DOHH2 (cell line): ENCODE data around the gene SRRM2.
A peak's percentile ranks its signal among the peaks of the same experiment; 100 is the strongest.

ENCODE experiments used
- H3F3A ChIP-seq: fragments of 200-600 bp; sonication (generic), shearing (Covaris generic); 2 replicates; pipeline ENCODE4 v1.6.0; 2016; ENCODE audit warnings: antibody characterized with exemption, mild to moderate bottlenecking; ENCODE audit not compliant: control insufficient read depth, insufficient read depth
- H3K27ac ChIP-seq: fragments of 200-600 bp; sonication (generic); 2 replicates; pipeline ENCODE4 v1.5.1; 2014; ENCODE audit warnings: low read depth, mild to moderate bottlenecking, low read length, moderate library complexity
- H3K27me3 ChIP-seq: fragments of 200-600 bp; sonication (generic); 2 replicates; pipeline ENCODE4 v1.6.1; 2014; ENCODE audit warnings: mild to moderate bottlenecking, low read length, mixed read lengths; ENCODE audit not compliant: control insufficient read depth
- H3K36me3 ChIP-seq: fragments of 200-600 bp; sonication (generic); 2 replicates; pipeline ENCODE4 v1.6.1; 2014; ENCODE audit warnings: mild to moderate bottlenecking, low read length, moderate library complexity, mixed read lengths; ENCODE audit not compliant: control insufficient read depth
- H3K4me1 ChIP-seq: fragments of 200-600 bp; sonication (generic); 2 replicates; pipeline ENCODE4 v1.6.1; 2014; ENCODE audit warnings: mild to moderate bottlenecking, low read length, mixed read lengths; ENCODE audit not compliant: control insufficient read depth
- H3K4me2 ChIP-seq: fragments of 200-600 bp; sonication (generic); 2 replicates; pipeline ENCODE4 v1.6.0; 2014; ENCODE audit warnings: mild to moderate bottlenecking, low read length, moderate library complexity
- H3K4me3 ChIP-seq: fragments of 200-600 bp; sonication (generic); 2 replicates; pipeline ENCODE4 v1.5.1; 2014; ENCODE audit warnings: mild to moderate bottlenecking, low read length, mixed read lengths
- H3K79me2 ChIP-seq: fragments of 200-600 bp; sonication (generic); 2 replicates; pipeline ENCODE4 v1.6.1; 2014; ENCODE audit warnings: mild to moderate bottlenecking, low read length, mixed read lengths; ENCODE audit not compliant: control insufficient read depth
- H3K9me2 ChIP-seq: fragments of 200-600 bp; sonication (generic); replicated peaks from 2 replicates; pipeline ENCODE4 v1.6.1; 2014; ENCODE audit warnings: mild to moderate bottlenecking, low read length, mixed read lengths; ENCODE audit not compliant: control insufficient read depth
- H3K9me3 ChIP-seq: fragments of 200-600 bp; sonication (generic); 2 replicates; pipeline ENCODE4 v1.6.1; 2014; ENCODE audit warnings: antibody characterized with exemption, low read length, mixed read lengths; ENCODE audit not compliant: control insufficient read depth, insufficient read depth
- H4K20me1 ChIP-seq: fragments of 200-600 bp; sonication (generic); 2 replicates; pipeline ENCODE4 v1.6.0; 2014; ENCODE audit warnings: low read depth, mild to moderate bottlenecking, antibody characterized with exemption, low read length, moderate library complexity; ENCODE audit not compliant: control insufficient read depth, insufficient read depth
- CTCF ChIP-seq: fragments of 200-600 bp; sonication (generic); IDR thresholded peaks from one replicate; pipeline ENCODE4 v1.5.1; 2014; ENCODE audit warnings: antibody characterized with exemption, mild to moderate bottlenecking, low read depth, low read length; ENCODE audit not compliant: poor library complexity, severe bottlenecking
- EZH2phosphoT487 ChIP-seq: fragments of 200-600 bp; sonication (generic); IDR thresholded peaks from 2 replicates; pipeline ENCODE4 v1.6.1; 2017; ENCODE audit warnings: borderline replicate concordance, mild to moderate bottlenecking, antibody characterized with exemption, low read length, moderate library complexity, mixed read lengths

SRRM2 gene

GRCh38 chr16:2773188-2773968, 20.9 kb downstream of the SRRM2 start:
- H3K4me1 ChIP-seq: peaks cover 14% of the 10 kb centered on the region
- H3K27ac ChIP-seq: no peak overlapping the region
- H3K4me3 ChIP-seq: no peak overlapping the region
- peaks cover 33% of the 10 kb centered on the region for H3F3A ChIP-seq
- no peak overlapping the region for H3K4me2 ChIP-seq
- peaks cover 58% of the 10 kb centered on the region for H3K79me2 ChIP-seq
- H3K9me3 ChIP-seq: no peaks in the 10 kb centered on the region
- H4K20me1 ChIP-seq: no peaks in the 10 kb centered on the region
- peaks cover 89% of the 10 kb centered on the region for H3K36me3 ChIP-seq
- no peaks in the 10 kb centered on the region for H3K9me2 ChIP-seq
- H3K27me3 ChIP-seq: no peaks in the 10 kb centered on the region
- TF ChIP-seq EZH2phosphoT487 (no peak), CTCF (no peak)

GRCh38 chr16:2774161-2774891, 21.9 kb downstream of the SRRM2 start:
- Histone ChIP-seq H3K9me3 (no peaks in the 10 kb centered on the region), H3K79me2 (peaks cover 64% of the 10 kb centered on the region), H3K4me1 (peaks cover 22% of the 10 kb centered on the region), H4K20me1 (no peaks in the 10 kb centered on the region), H3K27me3 (no peaks in the 10 kb centered on the region), H3K9me2 (no peaks in the 10 kb centered on the region), H3F3A (peaks cover 32% of the 10 kb centered on the region), H3K4me3 (no peak overlapping the region), H3K36me3 (peaks cover 87% of the 10 kb centered on the region), H3K4me2 (0 out of 2 replicates have a peak overlapping the region, but pooled peaks have one; percentile 85), H3K27ac (no peak overlapping the region)
- TF ChIP-seq EZH2phosphoT487 (no peak), CTCF (no peak)

GRCh38 chr16:2775131-2775716, 22.8 kb downstream of the SRRM2 start:
- H3K9me3 ChIP-seq: no peaks in the 10 kb centered on the region
- H3K27ac ChIP-seq: no peak overlapping the region
- H3K4me1 ChIP-seq: peaks cover 22% of the 10 kb centered on the region
- H3F3A ChIP-seq: peaks cover 32% of the 10 kb centered on the region
- no peaks in the 10 kb centered on the region for H3K27me3 ChIP-seq
- peaks cover 78% of the 10 kb centered on the region for H3K36me3 ChIP-seq
- TF ChIP-seq EZH2phosphoT487 (no peak), CTCF (no peak)
- H3K9me2 ChIP-seq: no peaks in the 10 kb centered on the region
- H3K4me2 ChIP-seq: peak overlapping the region; percentile 85
- H4K20me1 ChIP-seq: no peaks in the 10 kb centered on the region
- H3K4me3 ChIP-seq: peak overlapping the region; percentile 78
- peaks cover 64% of the 10 kb centered on the region for H3K79me2 ChIP-seq
